ENCODE measurements around the gene ACAA2. TPM values are rescaled to one million over a fixed set of nuclear protein-coding genes. Genes with fewer than 3 reads are reported as not detected.
"Not testable (repeated sequence)": the region's sequence is repeated elsewhere in the genome, so short reads cannot be mapped to it uniquely, and the experiment has no call there.

The ACAA2 gene
- total RNA-seq, 1 donor from 2014 or later, result 110 TPM

DNA sequence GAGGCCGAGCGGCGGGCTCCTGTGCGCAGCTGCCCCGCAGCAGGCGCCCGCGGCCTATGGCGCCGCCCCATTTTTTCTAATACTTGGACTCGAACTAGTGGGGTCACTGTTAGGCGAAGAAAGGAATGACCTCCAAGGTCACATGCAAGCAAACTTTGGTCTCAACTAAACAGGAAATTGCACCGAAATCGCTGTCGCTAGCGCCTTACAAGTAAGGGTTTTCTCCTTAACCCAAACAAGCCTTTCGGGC lies 339 bp downstream of the ACAA2 start:
- intact Hi-C loops (cut with micrococcal nuclease), result loop anchor here (1.0 to 10.0 kb wide), 9 partner anchors 24 to 981 kb away; partner anchors contain the start of genes CXXC1, DYM, MBD1 and RPL17

DNA sequence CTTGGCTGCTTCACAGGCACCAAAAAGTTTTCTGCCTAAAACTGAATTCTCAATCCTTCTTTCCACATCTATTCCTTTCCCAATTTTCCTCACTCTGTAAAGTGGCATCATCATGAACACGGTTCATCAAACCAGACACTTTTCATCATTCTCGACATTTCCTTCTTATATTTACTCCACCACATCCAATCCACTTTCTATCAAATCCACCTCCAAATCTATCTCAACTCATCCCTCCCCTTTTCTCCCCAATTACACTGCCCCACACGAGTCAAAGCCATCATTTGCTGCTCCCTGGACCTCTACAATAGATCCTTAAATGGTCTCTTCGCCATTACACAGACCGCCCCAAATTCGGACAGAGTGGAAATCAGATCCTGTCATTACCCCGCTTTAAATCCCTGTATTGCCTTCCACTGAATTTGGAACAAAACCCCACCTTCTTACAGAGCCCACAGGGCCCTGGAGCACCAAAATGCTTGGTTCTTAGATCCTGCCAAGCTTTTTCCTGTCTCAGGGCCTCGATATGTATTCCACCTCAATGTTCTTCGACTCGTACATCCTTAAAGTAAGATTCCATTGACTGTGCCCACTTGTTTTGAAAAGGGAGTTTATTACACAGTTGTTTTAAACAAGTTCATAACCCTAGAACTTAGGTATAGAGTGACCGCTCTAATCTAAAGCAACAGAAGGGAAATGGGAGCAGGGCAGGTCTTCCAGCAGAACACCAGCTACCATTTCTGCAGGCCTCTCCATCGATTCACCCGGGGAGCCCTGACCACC lies 856 bp downstream of the ACAA2 start:
- intact Hi-C loops (cut with micrococcal nuclease), result loop anchor here (1.0 to 10.0 kb wide), 9 partner anchors 24 to 980 kb away; partner anchors contain the start of genes CXXC1, DYM, MBD1 and RPL17

DNA sequence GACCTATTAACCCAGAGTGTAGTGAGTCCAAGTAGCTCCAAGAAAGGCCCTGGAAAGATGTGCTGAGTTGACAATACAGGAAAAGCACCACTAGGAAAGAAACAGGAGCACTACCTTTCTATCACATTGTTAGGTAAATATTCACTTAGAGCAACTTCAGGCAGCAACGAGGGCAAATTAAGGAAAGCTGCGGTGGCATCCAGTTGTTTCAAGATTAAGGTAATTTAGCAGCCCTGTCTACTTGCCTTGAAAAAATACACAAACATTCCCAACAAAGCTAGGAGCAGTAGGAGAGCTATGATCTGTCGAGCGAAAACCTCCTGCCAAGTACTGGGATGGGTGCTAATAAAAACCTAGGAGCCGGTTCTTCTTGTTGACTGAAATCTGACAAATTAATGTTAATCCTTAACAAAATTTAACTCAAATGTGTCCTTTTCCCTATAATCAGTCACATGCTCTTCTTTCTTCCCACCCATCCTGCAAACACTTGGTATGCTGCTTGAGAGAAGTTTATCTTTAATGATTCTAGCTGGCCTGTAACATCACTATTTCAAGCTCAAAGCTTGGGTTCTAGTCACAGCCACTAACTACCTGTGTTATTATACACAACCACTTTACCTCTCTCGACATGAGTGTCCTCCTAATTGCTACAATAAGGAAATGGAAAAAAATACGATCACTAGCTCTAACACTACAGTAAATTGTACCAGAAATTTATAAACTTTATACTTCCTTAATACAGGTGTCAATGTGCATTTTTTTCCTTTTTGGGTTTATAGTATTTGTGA lies 2.0 kb downstream of the ACAA2 start:
- intact Hi-C loops (cut with micrococcal nuclease), result loop anchor here (1.0 to 10.0 kb wide), 7 partner anchors 9 to 979 kb away; partner anchors contain the start of genes CXXC1, MBD1 and SKA1

DNA sequence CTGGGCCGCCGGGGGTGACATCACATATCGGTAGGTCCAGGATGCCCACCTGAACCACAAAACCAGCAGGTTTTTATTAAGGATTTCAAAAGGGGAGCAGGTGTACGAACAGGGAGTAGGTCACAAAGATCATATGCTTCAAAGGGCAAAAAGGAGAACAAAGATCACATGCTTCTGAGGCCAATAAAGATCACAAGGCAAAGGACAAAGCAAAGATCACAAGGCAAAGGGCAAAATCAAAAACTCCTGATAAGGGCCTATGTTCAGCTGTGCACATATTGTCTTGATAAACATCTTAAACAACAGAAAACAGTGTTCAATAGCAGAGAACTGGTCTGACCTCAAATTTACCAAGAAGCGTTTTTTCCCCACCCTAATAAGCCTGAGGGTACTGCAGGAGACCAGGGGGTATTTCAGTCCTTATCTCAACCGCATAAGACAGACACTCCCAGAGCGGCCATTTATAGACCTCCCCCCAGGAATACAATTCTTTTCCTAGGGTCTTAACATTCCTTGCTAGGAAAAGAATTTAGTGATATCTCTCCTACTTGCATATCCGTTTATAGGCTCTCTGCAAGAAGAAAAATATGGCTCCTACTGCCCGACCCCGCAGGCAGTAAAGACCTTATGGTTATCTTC lies 4.7 kb downstream of the ACAA2 start:
- intact Hi-C loops (cut with micrococcal nuclease), result not testable (repeated sequence)

DNA sequence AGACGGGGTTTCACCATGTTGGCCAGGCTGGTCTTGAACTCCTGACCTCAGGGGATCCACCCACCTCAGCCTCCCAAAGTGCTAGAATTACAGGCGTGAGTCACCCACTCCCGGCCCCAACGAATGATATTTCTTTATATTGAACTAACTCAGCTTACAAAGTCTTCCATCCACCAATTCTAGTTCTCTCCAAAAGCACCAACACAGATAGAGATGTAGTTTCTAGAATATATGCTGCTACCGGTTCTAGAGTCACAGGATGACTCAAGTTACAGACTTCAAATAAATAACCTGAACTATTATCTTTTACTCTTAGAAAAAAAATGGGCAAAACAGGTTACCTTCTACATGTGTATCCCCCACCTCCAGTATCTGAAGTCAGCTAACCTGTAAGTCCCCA lies 9.2 kb downstream of the ACAA2 start:
- intact Hi-C loops (cut with micrococcal nuclease), result no loop called here

DNA sequence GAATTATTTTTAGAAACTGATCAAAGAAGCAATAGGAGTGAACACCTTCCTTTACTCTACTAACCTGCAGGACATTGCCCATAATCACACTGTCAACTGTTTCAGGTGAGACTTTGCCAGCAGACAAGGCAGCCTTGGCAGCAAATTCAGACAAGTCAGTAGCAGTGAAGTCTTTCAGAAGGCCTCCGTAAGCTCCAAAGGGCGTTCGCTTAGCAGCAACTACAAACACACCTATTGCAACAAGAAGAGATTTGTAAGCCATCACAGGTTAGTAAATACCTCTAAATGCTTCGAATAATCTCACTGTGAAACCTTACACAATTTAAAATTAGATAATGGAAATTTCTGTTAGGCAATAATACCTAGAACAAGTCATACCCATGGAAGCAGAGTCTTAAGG lies 10.7 kb downstream of the ACAA2 start:
- intact Hi-C loops (cut with micrococcal nuclease), result no loop called here

DNA sequence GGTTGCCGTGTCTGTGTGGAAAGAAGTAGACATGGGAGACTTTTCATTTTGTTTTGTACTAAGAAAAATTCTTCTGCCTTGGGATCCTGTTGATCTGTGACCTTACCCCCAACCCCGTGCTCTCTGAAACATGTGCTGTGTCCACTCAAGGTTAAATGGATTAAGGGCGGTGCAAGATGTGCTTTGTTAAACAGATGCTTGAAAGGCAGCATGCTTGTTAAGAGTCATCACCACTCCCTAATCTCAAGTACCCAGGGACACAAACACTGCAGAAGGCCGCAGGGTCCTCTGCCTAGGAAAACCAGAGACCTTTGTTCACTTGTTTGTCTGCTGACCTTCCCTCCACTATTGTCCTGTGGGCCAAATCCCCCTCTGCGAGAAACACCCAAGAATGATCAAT lies 12.8 kb downstream of the ACAA2 start:
- intact Hi-C loops (cut with micrococcal nuclease), result not testable (repeated sequence)

DNA sequence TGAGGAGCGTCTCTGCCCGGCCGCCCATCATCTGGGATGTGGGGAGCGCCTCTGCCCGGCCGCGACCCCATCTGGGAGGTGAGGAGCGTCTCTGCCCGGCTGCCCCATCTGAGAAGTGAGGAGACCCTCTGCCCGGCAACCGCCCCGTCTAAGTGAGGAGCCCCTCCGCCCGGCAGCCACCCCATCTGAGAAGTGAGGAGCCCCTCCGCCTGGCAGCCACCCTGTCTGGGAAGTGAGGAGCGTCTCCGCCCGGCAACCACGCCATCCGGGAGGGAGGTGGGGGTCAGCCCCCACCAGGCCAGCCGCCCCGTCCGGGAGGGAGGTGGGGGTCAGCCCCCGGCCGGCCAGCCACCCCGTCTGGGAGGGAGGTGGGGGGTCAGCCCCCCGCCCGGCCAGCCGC lies 13.5 kb downstream of the ACAA2 start:
- intact Hi-C loops (cut with micrococcal nuclease), result not testable (repeated sequence)

DNA sequence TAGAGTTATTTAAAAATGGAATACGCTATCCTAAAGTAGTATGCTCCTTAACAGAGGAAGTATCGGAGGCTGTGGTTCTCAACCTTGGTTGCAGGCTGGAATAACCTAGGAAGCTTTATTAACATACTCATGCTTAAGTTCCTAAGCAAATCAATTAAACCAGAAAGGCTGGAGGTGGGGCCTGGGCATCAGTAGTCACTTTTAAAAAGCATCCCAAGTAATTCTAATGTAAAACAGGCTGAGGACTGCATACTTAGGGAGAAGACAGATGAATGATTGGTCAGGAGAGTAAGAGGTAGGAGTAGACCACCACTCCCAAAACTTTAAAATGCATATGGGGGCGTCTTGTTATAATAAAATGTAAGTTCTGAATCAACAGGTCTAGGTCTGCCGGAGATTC lies 15.3 kb downstream of the ACAA2 start:
- intact Hi-C loops (cut with micrococcal nuclease), result no loop called here

DNA sequence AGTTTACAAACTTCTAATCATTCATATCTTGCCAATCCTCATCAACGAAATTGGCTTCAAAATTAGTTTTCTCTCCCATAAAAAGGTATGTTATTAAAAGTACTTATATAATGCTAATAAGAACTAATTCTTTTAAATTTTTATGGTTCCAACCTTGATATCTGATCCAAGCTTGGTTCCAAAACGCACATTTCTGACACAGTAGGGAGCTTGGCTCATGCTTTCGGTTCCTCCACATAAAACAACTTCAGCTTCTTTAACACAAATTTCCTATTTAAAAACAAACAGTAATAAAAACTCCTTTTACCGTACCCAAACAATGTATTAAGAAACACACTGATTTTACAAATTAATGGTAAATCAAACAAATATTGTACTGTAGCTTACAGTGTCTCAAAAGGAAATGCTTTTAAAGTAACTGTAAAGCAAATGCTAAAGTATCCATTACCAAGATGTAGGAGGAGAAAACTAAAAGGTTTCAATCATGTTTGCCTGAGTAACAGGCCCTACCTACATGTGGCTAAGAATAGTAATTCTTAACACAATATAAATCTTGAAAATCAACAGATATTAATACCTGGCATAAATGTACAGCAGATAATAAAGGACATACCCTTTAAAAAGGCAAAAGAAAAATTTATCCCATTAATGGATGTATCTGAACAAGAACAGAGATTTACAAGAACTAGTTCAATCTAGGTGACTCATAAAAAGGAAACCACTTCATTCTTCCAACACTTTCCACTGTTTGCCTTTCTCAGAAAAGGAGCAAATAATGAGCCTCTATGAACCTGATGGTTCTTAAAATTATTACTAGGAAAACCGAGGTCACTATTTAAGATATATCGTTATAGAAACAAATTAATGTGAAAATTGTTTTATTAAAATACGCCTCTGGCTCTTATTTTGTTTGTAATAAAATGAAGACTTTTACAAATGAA lies 17.5 kb downstream of the ACAA2 start:
- intact Hi-C loops (cut with micrococcal nuclease), result no loop called here

DNA sequence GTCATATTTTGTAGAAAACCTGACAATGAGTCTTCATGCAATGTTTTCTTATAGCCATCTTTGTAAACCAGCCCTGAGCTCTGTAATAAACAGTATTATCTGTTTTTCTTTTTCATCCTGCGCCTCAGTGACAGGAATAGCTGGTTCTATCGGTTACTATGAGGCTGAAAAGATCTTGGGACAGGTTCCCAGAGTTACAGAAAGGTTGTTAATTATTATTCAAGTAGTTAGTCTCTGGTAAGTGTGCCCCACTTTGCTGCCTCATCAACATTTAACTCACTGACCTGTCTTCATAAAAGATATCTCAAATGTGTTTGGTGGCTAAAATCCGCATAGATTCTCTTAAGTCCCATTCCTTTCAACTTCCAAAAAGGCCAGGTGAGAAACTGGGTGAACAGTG lies 18.6 kb downstream of the ACAA2 start:
- intact Hi-C loops (cut with micrococcal nuclease), result no loop called here

DNA sequence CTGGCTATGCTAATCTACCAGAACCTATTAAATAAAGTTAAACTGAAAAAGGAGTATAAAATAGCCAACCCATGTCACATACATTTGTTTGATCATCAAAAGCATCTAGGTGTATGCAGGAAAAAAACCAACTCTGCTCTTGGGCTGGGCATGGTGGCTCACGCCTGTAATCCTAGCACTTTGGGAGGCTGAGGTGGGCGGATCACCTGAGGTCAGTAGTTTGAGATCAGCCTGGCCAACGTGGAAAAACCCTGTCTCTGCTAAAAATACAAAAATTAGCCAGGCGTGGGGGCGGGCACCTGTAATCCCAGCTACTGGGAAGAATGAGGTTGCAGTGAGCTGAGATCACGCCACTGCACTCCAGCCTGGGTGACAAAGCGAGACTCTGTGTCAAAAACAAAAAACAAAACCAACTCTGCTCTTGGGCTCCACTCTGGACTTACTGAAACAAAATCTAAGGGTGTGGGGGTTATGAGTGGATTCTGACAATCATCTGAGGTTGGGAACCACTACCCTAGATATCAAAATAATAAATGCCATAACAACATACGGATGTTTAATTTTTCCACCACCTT lies 23.7 kb downstream of the ACAA2 start:
- intact Hi-C loops (cut with micrococcal nuclease), result loop anchor here (2.0 kb wide), 1 partner anchor 23 kb away; the partner anchor contains the start of gene ACAA2

DNA sequence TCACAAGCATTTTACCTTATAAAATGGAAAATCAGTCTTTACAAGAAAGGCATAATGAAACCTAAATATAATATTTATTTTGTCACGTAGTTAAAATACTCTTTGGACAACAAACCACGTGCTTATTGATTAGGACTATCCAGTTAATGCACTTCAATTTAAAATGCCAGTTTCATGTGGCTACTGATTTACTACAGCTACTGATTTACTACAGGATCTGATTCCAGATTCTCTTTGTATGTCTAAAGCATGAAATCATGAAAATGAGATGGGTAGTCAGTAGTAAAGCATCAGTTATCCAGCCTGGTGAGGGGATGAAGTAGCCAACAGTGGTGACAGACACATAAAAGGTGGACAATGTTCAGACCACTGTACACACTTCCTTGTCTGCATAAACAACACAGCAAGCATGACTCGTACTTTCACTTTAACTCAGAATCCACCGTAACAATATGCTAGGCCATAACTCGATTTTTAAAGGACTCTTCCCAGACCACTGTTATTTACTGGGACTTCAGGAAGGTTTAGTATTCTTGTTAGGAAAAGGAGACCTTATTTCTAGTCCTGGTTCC lies 24.9 kb downstream of the ACAA2 start:
- intact Hi-C loops (cut with micrococcal nuclease), result loop anchor here (2.0 kb wide), 1 partner anchor 24 kb away; the partner anchor contains the start of gene ACAA2

DNA sequence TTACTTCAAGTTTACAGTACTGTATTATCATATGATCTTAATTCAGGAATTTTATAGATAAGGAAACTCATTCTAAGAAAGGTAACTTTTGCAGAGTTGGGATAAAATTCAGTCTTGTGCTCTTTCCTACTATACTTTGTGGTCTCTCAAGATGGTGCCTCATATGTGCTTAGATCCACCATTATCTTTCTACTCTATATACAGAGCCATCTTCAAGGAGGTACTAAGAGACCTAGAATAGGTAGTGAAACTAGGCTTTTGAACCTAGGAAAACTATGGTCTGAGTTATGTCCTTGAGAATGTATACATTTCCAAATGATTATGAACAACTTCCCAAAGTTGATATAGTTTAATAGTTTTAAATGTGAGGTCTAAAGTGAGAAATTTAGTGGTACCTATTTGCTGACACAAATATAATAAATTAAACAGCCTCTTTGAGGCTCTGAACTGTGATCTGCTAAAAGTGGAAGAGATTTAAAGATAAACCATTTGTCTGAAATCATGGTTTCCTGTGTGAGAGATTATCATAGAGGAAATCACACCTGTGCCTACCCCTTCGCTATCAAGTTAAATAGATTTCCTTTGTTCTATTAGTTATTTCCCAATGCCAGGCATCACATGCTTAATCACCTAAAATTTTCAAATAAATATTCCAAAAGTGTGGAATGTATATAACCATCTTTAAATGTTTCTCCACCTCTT lies 27.2 kb downstream of the ACAA2 start:
- intact Hi-C loops (cut with micrococcal nuclease), result no loop called here

DNA sequence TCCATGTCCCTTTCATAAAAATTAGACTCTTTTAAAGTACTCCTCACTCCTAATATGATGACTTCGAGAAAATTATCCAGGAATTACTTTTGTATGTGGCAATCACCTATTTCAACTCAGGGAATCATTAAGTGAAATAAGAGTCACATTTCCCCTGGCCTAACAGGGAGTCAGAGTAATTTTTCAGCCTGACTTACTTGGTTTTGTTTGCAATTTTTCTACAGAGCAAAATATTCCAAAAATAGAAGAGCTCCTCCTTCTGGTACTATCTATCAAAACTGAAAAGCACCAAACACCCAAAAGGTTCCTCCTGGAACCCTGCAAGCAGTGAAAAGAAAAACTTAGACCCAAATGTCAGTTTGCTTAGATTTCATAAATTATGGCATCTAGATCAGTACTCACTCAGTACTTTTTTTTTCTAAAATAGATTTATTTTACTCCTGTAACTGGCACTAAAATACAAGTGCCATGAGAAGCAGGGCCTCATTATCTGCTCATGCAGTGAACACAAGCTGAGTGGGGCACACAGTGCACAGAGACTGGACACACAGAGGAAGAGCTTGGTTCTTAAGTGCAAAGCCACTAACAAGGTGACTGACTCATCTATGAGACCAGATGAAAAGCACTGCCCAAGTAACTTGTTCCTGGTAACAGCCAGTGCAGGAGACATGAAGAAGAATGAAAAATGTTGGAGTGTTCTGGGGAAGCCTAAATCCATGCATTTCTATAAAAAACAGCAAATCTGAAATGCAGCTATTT lies 28.7 kb downstream of the ACAA2 start:
- intact Hi-C loops (cut with micrococcal nuclease), result no loop called here

DNA sequence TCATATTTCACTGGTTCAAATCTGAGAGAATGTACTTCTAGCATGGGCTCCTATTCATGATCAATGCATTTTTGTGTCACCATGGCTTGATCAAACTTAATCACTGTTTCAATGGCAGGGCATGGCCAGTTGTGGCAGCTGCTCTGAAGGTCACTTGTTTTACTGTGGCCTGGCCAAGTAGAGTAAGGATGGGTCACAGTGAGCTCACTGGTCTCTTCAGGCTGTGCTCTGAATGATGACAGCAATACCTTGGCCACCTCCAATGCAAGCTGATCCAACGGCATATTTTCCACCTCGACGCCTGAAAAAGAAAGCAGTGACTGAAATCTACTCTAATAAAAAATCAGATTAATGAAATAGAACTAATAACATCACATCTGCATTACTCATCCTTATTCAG lies 29.7 kb downstream of the ACAA2 start:
- intact Hi-C loops (cut with micrococcal nuclease), result not testable (repeated sequence)

DNA sequence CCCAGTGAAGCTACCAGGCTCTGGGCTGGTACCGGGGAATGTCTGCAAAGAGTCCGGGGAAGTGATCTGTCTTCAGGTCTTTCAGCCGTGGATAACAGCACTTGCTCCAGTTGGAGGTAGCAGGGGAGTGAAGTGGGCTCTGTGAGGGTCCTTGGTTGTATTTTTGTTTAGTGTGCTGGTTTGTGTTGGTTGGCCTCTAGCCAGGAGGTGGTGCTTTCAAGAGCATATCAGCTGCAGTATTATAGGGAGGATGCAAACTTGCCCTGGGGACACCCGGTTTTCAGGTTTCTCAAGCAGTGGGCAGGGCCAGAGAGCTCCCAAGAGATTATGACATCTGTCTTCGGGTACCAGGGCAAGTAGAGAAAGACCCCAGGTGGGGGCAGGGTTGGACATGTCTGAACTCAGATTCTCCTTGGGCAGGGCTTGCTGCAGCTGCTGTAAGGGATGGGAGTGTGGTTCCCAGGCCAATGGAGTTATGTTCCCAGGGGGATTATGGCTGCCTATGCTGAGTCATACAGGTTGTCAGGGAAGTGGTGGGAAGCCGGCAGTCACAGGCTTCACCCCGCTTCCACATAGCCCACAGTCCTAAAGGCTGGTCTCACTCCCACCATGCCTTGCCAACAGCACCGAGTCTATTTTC lies 34.4 kb downstream of the ACAA2 start:
- intact Hi-C loops (cut with micrococcal nuclease), result no loop called here

DNA sequence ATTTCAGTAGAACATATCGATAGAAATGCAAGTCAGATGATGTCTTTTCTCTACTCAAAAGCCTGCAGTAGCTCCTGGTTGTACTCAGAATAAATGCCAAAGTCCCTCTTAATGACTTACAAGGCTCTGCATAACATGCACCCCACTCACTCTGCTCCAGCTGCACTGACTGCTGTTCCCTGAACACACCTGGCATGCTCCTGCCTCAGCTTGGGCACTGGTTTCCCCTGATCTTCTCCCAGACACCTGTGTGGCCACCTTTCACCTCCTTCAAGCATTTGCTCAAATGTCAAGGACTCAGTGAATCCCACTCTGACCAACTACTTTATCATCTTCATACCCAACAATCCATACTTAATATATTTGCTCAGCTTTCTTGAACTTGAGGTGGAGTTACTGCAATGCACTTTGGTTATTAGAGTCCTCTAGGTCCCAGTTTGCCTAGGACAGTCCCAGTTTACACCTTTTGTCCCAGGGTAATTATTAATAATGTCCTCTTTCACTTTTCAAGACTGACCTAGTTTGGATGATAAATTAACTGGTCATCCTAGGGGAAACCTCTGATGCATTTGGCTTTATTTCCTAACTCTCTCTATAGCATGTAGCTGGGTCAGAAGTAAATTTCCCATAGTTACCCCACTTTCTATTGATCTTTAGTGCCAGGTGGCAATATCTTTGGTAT lies 44.1 kb downstream of the ACAA2 start:
- intact Hi-C loops (cut with micrococcal nuclease), result no loop called here
